Central memory CD4-positive, alpha-beta T cell (primary cell): ENCODE results near the gene CEMIP2.

Experiments used
- DNase-seq: peaks from one replicate; pipeline ENCODE4 v3.0.0; 2022

Gene CEMIP2

GRCh38 chr9:71636143-71636839 lies 132.0 kb downstream of the CEMIP2 start:
- DNase-seq: no peak

- DNase-seq: no peak
These were observed 133.6 kb downstream of the CEMIP2 start for GRCh38 chr9:71634752-71635151.
